GM21360 (cell line): ENCODE results near the gene AMD1.
"Not testable (repeated sequence)": the region's sequence is repeated elsewhere in the genome, so short reads cannot be mapped to it uniquely, and the experiment has no call there.

Experiments
- ATAC-seq: cut with Tn5 transposase; IDR thresholded peaks from one replicate; pipeline ENCODE4 v1.9.1; 2021; ENCODE audit warnings: mild to moderate bottlenecking, moderate library complexity; ENCODE audit not compliant: unreplicated experiment

AMD1 gene

DNA sequence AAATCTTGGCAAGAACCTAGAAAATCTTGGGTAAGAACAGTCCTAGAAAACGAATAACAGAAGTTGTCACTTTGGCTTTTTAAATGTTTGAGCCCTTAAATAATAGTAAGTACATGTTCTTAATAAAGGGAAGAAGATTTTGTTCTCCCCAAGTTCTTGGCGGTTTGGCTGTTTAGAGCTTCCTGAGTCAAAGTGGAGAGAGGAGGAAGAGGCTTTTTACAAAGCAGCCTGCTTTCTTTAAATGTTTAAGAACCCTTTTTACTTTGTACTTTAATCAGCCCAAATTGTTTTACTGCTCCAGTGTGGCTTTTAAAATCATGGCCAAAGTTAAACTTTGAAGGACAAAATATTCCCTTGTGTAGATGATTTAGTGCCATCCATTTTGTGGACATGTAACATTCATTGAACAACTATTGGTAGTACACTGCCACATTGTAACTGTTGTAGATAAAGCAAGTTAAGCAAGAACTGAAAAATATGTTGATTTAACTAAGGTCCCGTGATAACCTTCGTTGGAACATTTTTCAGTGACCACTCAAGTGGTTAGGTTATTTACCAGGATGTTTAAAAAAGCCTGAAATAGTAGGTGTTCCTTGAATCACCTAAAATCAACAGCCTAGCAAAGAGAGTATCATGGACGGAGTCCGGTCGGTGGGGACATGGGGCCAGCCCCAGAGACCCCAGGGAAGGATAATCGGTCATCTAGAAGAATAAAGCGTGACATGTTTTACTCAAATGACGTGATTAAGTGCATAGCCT is 2.4 kb downstream of the AMD1 start:
- no peak for ATAC-seq

GRCh38 chr6:110877569-110877968 is 3.0 kb downstream of the AMD1 start:
- ATAC-seq: no peak

- ATAC-seq: no peak
Observed at GRCh38 chr6:110878751-110879522, 4.4 kb downstream of the AMD1 start.

DNA sequence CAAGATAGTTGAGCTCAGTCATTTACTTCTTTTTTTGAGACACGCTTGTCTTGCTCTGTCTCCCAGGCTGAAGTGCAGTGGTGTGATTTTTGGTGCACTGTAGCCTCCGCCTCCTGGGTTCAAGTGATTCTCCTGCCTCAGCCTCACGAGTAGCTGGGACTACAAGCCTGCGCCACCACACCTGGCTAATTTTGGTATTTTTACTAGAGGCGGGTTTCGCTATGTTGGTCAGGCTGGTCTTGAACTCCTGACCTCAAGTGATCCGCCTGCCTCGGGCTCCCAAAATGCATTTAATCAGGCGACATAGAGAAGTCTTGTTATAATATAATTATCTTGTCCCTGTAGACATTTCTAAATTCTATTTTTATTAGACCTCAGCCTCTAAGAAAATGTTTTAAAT is 6.1 kb downstream of the AMD1 start:
- ATAC-seq: no peak

DNA sequence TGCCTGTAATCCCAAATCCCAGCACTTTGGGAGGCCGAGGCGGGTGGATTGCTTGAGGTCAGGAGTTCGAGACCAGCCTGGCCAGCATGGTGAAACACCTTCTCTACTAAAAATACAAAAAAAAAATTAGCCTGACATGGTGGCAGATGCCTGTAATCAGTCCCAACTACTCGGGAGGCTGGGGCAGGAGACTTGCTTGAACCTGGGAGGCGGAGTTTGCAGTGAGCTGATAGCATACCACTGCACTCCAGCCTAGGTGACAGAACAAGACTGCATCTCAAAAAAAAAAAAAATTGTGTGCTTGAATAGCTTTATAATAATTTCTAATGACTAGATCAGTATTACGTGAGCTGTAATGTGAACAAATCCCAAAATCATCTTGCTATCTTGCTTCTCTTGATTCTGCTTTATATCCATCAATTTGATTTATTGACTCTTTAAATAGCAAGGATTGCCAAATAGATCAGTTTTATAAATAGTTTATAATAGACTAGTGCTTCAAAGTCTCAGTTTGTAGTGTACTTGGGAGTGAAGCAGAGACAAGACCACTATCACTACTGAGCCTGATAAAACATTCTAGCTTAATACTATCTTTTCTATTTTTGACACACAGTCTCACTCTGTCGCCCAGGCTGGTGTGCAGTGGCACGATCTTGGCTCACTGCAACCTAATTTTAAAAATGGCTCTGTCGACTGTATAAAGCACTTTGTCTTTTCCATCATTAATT is 7.1 kb downstream of the AMD1 start:
- no peak for ATAC-seq

GRCh38 chr6:110882274-110882619 is 7.7 kb downstream of the AMD1 start:
- ATAC-seq: no peak

GRCh38 chr6:110882824-110883554 is 8.4 kb downstream of the AMD1 start:
- ATAC-seq: no peak

- no peak for ATAC-seq
Observed at GRCh38 chr6:110884321-110884720, 9.7 kb downstream of the AMD1 start.

- ATAC-seq: no peak
Observed at GRCh38 chr6:110885526-110885925, 10.9 kb downstream of the AMD1 start.

- ATAC-seq: no peak
Observed at GRCh38 chr6:110886555-110887167, 12.1 kb downstream of the AMD1 start.

GRCh38 chr6:110890288-110890687 is 15.7 kb downstream of the AMD1 start:
- ATAC-seq: no peak

DNA sequence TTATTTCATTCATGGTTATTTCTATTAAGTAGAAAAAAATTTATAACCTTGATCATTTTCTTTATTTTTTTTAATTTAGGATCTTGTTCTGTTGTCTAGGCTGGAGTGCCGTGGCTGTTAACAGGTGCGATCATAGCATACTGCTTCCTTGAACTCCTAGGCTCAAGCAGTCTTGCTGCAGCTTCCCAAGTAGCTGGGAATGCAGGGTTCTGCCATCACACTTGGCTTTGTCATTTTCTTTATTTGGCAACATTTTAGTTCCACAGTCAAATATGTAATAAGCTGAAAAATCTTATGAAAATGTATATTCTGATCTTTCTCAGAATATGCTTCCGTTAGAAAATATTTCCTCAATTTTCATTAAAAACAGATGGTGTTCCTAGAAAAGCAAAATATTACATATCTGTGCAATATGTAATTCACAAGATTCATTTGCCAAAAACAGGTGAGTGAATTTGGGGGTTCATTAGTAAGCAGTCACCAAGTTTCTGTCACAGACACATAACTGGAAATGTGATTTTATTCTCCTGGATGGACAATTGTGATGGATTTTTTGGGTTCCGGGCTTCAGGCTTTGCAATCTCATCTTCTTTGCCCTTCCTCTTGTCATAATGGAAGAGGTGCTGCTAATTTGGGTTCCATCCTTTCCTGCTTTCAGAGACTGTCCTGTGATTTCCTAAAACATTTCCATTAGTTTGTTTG is 21.5 kb downstream of the AMD1 start:
- ATAC-seq: no peak

- no peak for ATAC-seq
Observed at GRCh38 chr6:110897433-110897832, 22.8 kb downstream of the AMD1 start.

- ATAC-seq: no peak
Observed at GRCh38 chr6:110898111-110898510, 23.5 kb downstream of the AMD1 start.

DNA sequence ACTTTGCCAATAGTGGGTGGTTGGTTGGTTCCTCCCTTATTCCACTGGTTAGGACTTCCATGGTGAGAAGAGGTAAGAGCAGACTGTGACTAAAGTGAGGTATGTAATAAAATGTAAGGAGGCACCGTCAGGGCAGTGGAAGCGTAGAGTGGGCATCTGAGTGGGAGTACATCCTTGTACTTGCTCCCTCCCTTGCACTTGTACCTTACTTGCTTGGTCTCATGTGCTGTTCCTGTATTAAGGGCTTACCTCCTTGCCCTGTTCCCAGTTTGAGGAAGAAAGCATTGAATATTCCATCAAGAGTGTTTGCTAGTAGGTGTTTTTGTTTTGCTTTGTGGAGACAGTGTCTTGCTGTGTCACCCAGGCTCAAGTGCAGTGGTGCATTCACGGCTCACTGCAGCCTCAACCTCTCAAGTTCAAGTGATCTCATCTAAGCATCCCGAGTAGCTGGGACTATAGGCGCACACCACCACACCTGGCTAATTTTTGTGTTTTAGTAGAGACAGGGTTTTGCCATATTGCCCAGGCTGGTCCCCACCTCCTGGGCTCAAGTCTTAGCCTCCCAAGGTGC is 25.5 kb downstream of the AMD1 start:
- no peak for ATAC-seq

DNA sequence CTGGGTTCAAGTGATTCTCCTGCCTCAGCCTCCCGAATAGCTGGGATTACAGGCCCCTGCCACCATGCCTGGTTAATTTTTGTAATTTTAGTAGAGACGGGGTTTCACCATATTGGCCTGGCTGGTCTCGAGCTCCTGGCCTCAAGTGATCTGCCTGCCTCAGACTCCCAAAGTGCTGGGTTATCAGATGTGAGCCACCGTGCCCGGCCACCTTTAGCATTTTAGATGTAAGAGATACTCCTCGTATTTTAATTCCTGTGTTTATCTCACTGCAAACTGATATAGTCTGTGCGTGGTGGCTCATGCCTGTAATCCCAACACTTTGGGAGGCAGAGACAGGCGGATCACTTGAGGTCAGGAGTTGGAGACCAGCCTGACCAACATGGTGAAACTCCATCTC is 27.0 kb downstream of the AMD1 start:
- ATAC-seq: not testable (repeated sequence)

DNA sequence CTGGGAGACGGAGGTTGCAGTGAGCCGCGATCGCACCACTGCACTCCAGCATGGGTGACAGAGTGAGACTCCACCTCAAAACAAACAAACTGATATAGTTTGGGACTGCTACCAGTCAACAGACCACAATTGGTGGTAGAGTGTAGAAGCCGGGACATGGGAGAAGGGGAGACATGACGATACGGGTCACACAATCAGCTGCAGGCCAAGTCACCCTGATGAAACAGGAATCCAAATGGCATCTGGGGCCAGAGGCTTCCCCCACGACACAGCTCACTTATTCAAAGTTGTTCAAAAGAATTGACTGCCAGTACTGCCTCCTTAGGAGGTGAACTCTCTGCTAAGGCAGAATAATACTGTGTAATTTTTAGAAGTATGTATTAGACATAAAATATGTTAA is 27.5 kb downstream of the AMD1 start:
- no peak for ATAC-seq

- not testable (repeated sequence) for ATAC-seq
Observed at GRCh38 chr6:110906273-110906672, 31.7 kb downstream of the AMD1 start.

- no peak for ATAC-seq
Observed at GRCh38 chr6:110930781-110931180, 56.2 kb downstream of the AMD1 start.

- ATAC-seq: no peak
Observed at GRCh38 chr6:110933912-110934311, 59.3 kb downstream of the AMD1 start.
